GM13977 (cell line): Measurements from ENCODE around the gene PHYHIPL.
A peak's percentile ranks its signal among the peaks of the same experiment; 100 is the strongest.
"Not testable (repeated sequence)": the region's sequence is repeated elsewhere in the genome, so short reads cannot be mapped to it uniquely, and the experiment has no call there.

Source experiments
- DNase-seq: peaks from one replicate; pipeline ENCODE4 v3.0.0; 2012; ENCODE audit warnings: low spot score
- in situ Hi-C: fragments of 300-500 bp; cut with MboI; formaldehyde crosslinking; loops from one replicate; pipeline ENCODE4 v1.12.0; 2022; ENCODE audit warnings: low sequenced_read_pairs, low pct_unique_long_range_greater_than_20kb, mixed read lengths, inconsistent platforms; ENCODE audit not compliant: unreplicated experiment
- TF ChIP-seq, protein P1 (sequence below): IDR thresholded peaks from 2 replicates; pipeline ENCODE4 v1.5.1; 2012; ENCODE audit warnings: mild to moderate bottlenecking, control low read depth; ENCODE audit not compliant: insufficient read depth; ENCODE audit errors: extremely low read depth, missing control alignments

The PHYHIPL gene

DNA sequence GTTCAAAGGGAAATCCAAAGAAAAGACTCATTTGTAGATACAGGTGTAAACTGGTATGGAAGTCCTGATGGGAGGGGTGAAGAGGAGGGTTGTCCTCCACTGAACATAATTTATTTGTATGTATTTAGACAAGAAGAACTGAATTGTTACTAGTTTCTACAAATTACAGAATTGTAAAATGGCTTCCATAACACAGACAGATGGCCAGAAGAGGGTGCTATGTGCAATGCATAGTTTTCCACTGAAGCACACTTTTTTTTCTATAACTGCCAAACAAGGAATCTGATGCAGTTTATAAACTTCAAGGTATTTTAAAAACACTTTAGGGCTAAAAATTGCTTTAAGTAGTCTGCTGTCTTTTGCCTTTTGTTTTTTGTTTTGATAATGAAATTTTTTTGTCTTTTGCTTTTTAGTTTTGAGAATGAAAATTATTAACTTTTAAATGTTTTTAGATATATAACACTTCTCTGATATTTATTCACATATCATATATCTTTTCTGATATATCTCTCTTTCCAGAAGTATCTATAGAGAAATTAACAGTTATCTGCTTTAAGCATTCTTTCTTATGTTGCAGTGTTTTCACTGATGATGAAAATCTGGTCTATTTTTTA lies 58.5 kb downstream of the PHYHIPL start:
- TF ChIP-seq, protein P1, sequence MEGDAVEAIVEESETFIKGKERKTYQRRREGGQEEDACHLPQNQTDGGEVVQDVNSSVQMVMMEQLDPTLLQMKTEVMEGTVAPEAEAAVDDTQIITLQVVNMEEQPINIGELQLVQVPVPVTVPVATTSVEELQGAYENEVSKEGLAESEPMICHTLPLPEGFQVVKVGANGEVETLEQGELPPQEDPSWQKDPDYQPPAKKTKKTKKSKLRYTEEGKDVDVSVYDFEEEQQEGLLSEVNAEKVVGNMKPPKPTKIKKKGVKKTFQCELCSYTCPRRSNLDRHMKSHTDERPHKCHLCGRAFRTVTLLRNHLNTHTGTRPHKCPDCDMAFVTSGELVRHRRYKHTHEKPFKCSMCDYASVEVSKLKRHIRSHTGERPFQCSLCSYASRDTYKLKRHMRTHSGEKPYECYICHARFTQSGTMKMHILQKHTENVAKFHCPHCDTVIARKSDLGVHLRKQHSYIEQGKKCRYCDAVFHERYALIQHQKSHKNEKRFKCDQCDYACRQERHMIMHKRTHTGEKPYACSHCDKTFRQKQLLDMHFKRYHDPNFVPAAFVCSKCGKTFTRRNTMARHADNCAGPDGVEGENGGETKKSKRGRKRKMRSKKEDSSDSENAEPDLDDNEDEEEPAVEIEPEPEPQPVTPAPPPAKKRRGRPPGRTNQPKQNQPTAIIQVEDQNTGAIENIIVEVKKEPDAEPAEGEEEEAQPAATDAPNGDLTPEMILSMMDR: peak; percentile 67
- DNase-seq: no peak
- in situ Hi-C loops: loop anchor here (25.0 kb wide), 1 partner anchor 377 kb away; no protein-coding TSS in a partner anchor

DNA sequence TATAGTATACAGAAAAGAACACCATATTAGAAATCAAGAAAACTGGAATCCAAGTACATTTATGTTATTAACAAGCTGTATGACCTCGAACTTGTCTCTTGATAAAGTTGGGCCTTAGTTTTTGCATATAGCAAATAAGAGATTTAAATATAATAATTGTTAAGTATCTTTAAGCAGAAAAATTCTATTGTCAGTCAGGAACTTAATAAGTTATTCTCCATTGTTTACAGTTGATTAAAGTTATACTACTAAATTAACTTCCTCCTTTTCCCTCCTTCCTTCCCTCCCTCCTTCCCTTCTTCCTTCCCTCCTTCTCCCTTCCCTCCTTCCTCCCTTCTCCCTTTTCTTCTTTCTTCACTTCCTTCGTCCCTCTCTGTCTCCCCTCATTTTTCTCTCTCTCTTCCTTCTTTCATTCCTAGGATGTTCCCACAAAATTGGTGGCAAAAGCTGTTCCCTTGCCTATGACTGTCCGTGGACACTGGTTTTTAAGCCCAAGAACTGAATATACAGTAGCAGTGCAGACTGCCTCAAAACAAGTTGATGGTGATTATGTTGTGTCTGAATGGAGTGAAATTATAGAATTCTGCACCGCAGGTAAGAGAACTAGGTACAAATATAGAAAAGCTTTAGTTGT lies 59.7 kb downstream of the PHYHIPL start:
- in situ Hi-C loops: loop anchor here (25.0 kb wide), 1 partner anchor 376 kb away; no protein-coding TSS in a partner anchor
- TF ChIP-seq, protein P1: no peak
- DNase-seq: no peak

DNA sequence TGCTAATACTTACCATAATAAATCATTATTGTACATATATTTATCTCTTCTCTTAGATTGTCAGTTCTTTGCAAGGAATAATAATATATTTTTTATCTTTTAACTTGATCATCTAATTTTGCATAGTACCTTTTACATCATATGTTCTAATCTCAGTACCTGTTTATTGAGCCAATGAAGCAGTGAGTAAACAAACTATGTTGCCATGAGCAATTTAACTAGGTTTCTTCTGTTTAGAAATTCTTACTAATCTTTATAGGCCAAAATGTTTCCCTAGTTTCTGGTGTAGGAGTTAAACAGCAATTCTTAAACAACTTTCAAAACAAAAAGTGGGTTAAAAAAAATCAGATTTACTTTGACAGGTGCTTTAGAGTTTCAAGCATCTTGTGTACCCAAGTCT lies 61.3 kb downstream of the PHYHIPL start:
- in situ Hi-C loops: loop anchor here (25.0 kb wide), 1 partner anchor 375 kb away; no protein-coding TSS in a partner anchor
- no peak for DNase-seq
- TF ChIP-seq, protein P1: no peak

DNA sequence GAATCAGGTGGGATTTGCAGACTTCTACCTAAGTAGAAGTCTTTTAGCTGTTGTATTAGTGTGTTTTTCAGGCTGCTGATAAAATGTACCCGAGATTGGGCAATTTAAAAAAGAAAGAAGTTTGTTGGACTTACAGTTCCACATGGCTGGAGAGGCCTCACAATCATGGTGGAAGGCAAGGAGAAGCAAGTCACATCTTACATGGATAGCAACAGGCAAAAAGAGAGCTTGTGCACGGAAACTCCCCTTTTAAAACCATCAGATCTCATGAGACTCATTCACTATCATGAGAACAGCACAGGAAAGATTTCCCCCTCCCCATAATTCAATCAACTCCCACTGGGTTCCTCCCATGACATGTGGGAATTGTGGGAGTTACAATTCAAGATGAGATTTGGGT lies 62.7 kb downstream of the PHYHIPL start:
- in situ Hi-C loops: loop anchor here (25.0 kb wide), 1 partner anchor 373 kb away; no protein-coding TSS in a partner anchor

DNA sequence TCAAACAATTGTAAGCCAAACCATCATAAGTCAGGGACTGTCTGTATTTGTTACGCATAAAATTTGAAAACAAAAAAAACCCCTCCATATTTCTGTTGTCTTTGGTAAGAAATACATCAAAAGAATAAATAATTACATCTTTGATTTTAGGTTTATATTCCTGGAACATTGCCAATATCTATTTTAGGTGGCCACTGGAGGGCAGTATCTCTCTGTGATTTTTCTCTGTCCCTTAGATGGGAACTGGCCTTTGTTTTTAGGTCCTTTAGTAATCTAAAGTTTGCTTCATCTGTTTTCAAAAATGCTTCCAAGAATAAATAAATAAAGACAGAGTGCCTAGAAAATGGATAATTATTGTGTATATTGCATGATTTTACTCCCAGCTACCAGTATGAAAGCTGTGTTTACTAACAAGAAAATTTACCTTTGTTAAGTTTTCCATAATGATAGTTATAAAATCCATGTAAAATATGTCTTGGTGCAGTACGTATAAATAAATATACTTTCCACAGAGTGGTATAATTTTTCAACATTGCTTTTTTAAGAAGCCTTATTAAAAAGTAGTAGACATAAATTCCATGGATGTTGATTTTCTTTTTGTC lies 64.2 kb downstream of the PHYHIPL start:
- TF ChIP-seq, protein P1: peak; percentile 49

More for the DNA sequence above, 62.7 kb downstream of the PHYHIPL start:
- DNase-seq: not testable (repeated sequence)

DNA sequence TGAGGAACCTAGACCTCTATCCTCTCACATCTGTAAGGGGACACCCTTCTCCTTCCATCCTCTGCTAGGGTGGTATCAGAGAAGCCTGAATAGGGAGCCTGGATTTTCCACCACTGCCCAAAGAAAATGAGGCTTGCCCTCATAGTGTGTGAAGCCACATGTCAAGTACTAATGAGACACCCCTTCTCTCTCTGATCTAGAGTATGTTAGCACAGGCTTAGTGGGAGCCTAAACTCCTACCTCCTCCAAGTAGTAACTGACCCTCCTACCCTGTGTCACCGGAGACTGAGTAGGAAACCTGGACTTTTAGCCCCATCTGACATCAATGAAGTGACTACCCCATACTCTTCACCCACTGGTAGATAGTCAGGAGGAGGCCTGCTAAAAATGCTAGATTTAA lies 65.6 kb downstream of the PHYHIPL start:
- in situ Hi-C loops: loop anchor here (25.0 kb wide), 1 partner anchor 370 kb away; no protein-coding TSS in a partner anchor
- no peak for DNase-seq
- TF ChIP-seq, protein P1: no peak

More for the DNA sequence above, 64.2 kb downstream of the PHYHIPL start:
- DNase-seq: peak; percentile 9
- in situ Hi-C loops: loop anchor here (25.0 kb wide), 1 partner anchor 372 kb away; no protein-coding TSS in a partner anchor
